WERI-Rb-1 (cell line): ENCODE results near the gene LEFTY1.

Experiments used
- DNase-seq: peaks from one replicate; pipeline ENCODE4 v3.0.0-alpha.2; 2020
- H3K27ac ChIP-seq: fragments of 250-450 bp; sonication (Bioruptor Pico); 2 replicates; pipeline ENCODE4 v1.5.1; 2020; ENCODE audit warnings: mild to moderate bottlenecking, moderate library complexity
- H3K27me3 ChIP-seq: fragments of 250-450 bp; sonication (Bioruptor Pico); 2 replicates; pipeline ENCODE4 v1.5.1; 2021; ENCODE audit warnings: mild to moderate bottlenecking, low read depth, moderate library complexity; ENCODE audit not compliant: insufficient read depth, severe bottlenecking
- H3K36me3 ChIP-seq: fragments of 250-450 bp; sonication (Bioruptor Pico); 2 replicates; pipeline ENCODE4 v1.5.1; 2020; ENCODE audit warnings: mild to moderate bottlenecking, moderate library complexity
- H3K4me3 ChIP-seq: 2 replicates; pipeline ENCODE4 v1.5.1; 2011; ENCODE audit warnings: low read depth, mild to moderate bottlenecking, control low read depth, low read length
- H3K9me3 ChIP-seq: fragments of 250-450 bp; sonication (Bioruptor Pico); 2 replicates; pipeline ENCODE4 v1.5.1; 2021; ENCODE audit warnings: mild to moderate bottlenecking, moderate library complexity; ENCODE audit not compliant: severe bottlenecking
- CTCF ChIP-seq: IDR thresholded peaks from 2 replicates; pipeline ENCODE4 v1.5.1; 2011; ENCODE audit warnings: low read depth, mild to moderate bottlenecking, control low read depth, inconsistent platforms, low read length

LEFTY1 gene

GRCh38 chr1:225896494-225896893, 7.5 kb upstream of the LEFTY1 start:
- Histone ChIP-seq H3K4me3 (no peak overlapping the region), H3K27ac (no peak overlapping the region), H3K9me3 (no peaks in the 10 kb centered on the region)

DNA sequence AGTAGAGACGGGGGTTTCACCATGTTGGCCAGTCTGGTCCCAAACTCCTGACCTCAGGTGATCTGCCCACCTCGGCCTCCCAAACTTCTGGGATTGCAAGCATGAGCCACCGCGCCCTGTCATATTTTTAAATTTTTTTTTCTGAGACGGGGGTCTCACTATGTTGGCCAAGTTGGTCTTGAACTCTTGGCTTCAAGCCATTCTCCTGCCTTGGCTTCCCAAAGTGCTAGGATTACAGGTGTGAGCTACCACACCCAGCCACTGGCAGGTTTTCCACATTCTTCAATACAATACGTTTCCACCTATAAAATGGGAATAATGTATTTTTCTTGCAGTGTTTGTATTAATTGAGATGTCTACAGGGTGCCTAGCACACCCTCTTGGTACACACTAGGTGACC, 3.4 kb upstream of the LEFTY1 start:
- TF ChIP-seq CTCF: no peak
- no peaks in the 10 kb centered on the region for H3K27me3 ChIP-seq
- H3K9me3 ChIP-seq: no peaks in the 10 kb centered on the region
- H3K4me3 ChIP-seq: no peak overlapping the region
- H3K36me3 ChIP-seq: no peaks in the 10 kb centered on the region
- H3K27ac ChIP-seq: no peak overlapping the region
- DNase-seq: no peak

More at GRCh38 chr1:225896494-225896893, 7.5 kb upstream of the LEFTY1 start:
- Histone ChIP-seq H3K36me3 (no peaks in the 10 kb centered on the region), H3K27me3 (no peaks in the 10 kb centered on the region)
- no peak for DNase-seq
- TF ChIP-seq CTCF: no peak

DNA sequence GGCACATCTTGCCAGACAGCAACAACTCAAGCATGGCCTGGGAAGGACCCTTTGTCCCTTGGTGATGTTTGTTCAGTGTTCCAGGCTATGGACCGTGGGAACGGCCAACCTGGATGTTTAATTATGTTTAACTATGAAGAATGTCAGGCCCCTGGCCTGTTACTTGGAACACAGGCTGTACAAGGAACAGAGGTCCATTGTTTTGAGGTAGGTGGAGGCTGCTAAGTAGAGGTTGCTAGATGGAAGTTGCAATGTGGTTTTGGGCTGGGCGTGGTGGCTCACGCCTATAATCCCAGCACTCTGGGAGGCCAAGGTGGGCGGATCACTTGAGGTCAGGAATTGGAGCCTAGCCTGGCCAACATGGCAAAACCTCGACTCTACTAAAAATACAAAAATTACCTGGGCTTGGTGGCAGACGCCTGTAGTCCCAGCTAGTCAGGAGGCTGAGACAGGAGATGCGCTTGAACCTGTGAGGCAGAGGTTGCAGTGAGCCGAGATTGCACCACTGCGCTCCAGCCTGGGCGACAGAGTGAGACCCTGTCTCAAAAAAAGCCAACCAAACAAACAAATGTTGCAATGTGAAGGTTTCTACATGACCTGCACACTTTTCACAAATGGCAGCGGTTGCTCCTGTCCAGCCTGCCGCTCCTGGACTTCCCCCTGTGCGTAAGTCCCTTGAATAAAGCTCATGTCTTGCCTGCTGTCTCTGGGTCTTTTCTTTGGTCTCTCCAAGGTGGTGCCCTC, 2.5 kb upstream of the LEFTY1 start:
- H3K4me3 ChIP-seq: no peak overlapping the region
- no peak overlapping the region for H3K27ac ChIP-seq
- TF ChIP-seq CTCF: no peak
- no peaks in the 10 kb centered on the region for H3K9me3 ChIP-seq
- H3K27me3 ChIP-seq: no peaks in the 10 kb centered on the region
- DNase-seq: no peak
- no peaks in the 10 kb centered on the region for H3K36me3 ChIP-seq

- H3K9me3 ChIP-seq: no peaks in the 10 kb centered on the region
- H3K27ac ChIP-seq: no peak overlapping the region
- TF ChIP-seq CTCF: no peak
- no peaks in the 10 kb centered on the region for H3K27me3 ChIP-seq
- H3K36me3 ChIP-seq: no peaks in the 10 kb centered on the region
- no peak for DNase-seq
- H3K4me3 ChIP-seq: no peak overlapping the region
Observed at GRCh38 chr1:225890346-225891228, 1.6 kb upstream of the LEFTY1 start.

GRCh38 chr1:225889743-225890142, 797 bp upstream of the LEFTY1 start:
- Histone ChIP-seq H3K27me3 (no peaks in the 10 kb centered on the region), H3K36me3 (no peaks in the 10 kb centered on the region), H3K27ac (no peak overlapping the region), H3K9me3 (no peaks in the 10 kb centered on the region), H3K4me3 (no peak overlapping the region)
- no peak for TF ChIP-seq CTCF
- no peak for DNase-seq
